T-cell (primary cell): ENCODE data around the gene EIPR1. TPM values are rescaled to one million over a fixed set of nuclear protein-coding genes. Genes with fewer than 3 reads are reported as not detected.

Source experiments
- ATAC-seq, 4 experiments: fragments of 200-7000 bp in 3 of 4; fragments of 150-1000 bp in 1 of 4; cut with Tn5 transposase; replicated peaks in 1 of 4; 1 replicate in 3 of 4; 2 replicates in 1 of 4; pipeline ENCODE4 v1.10.0; 2021; ENCODE audit warnings: moderate library complexity in 3 of 4, mild to moderate bottlenecking in 2 of 4, moderate number of reproducible peaks in 1 of 4
- CTCF ChIA-PET, 2 donors: fragments of 300-600 bp; sonication (Branson Sonifier 250); formaldehyde crosslinking; loops; one replicate each; lab custom pipeline; 2022; ENCODE audit warnings: antibody characterized with exemption in 2 of 2; lab: Charles Lee
- POLR2A ChIA-PET, 2 donors: fragments of 300-600 bp; sonication (Branson Sonifier 250); formaldehyde crosslinking; loops; one replicate each; lab custom pipeline; 2022; ENCODE audit warnings: antibody characterized with exemption in 2 of 2; lab: Charles Lee
- DNase-seq, 35 experiments: peaks; one replicate each; pipeline versions ENCODE4 v3.0.0 to v3.0.0-alpha.2; 2013 to 2023
- H3K27ac ChIP-seq: one replicate; pipeline ENCODE4 v1.5.1; 2013; ENCODE audit warnings: low read length
- H3K27me3 ChIP-seq, 2 experiments: replicated peaks in 1 of 2; 1 replicate in 1 of 2; 2 replicates in 1 of 2; pipeline versions ENCODE4 v1.6.1 to v1.7.0; 2013; ENCODE audit warnings: low read length in 1 of 2, mixed read lengths in 1 of 2; ENCODE audit not compliant: control insufficient read depth in 2 of 2, insufficient read depth in 2 of 2; ENCODE audit errors: extremely low read depth in 1 of 2
- H3K36me3 ChIP-seq, 2 donors: 1 replicate in 1 of 2; 2 replicates in 1 of 2; pipeline versions ENCODE4 v1.6.1 to v1.7.0; 2013; ENCODE audit warnings: low read length in 1 of 2; ENCODE audit not compliant: control insufficient read depth in 2 of 2, insufficient read depth in 1 of 2; ENCODE audit errors: extremely low read depth in 1 of 2
- H3K4me1 ChIP-seq, 2 experiments: 1 replicate in 1 of 2; 2 replicates in 1 of 2; pipeline versions ENCODE4 v1.6.1 to v1.7.0; 2013; ENCODE audit warnings: low read length in 2 of 2, mixed read lengths in 1 of 2; ENCODE audit not compliant: insufficient read depth in 2 of 2, control insufficient read depth in 1 of 2; ENCODE audit errors: extremely low read depth in 1 of 2
- H3K4me3 ChIP-seq, 2 donors: 1 replicate in 1 of 2; 2 replicates in 1 of 2; pipeline versions ENCODE4 v1.5.1 to v1.7.0; 2013; ENCODE audit warnings: mild to moderate bottlenecking in 2 of 2, low read length in 1 of 2, moderate library complexity in 1 of 2; ENCODE audit not compliant: control insufficient read depth in 1 of 2; ENCODE audit errors: extremely low read depth in 1 of 2
- H3K9me3 ChIP-seq: 2 replicates; pipeline ENCODE4 v1.7.0; 2013
- H3K27ac Mint-ChIP-seq, 2 donors: one replicate each; pipeline ENCODE4 v1.8.0; 2020 to 2021; ENCODE audit warnings: mild to moderate bottlenecking in 2 of 2, mixed read lengths in 2 of 2
- H3K27me3 Mint-ChIP-seq, 2 donors: one replicate each; pipeline ENCODE4 v1.8.0; 2021 to 2022; ENCODE audit warnings: mixed read lengths in 2 of 2
- H3K36me3 Mint-ChIP-seq: one replicate; pipeline ENCODE4 v1.8.0; 2021; ENCODE audit warnings: mixed read lengths
- H3K4me1 Mint-ChIP-seq, 3 donors: one replicate each; pipeline ENCODE4 v1.8.0; 2020 to 2022; ENCODE audit warnings: mixed read lengths in 3 of 3, mild to moderate bottlenecking in 1 of 3
- H3K4me3 Mint-ChIP-seq, 3 donors: one replicate each; pipeline ENCODE4 v1.8.0; 2020 to 2022; ENCODE audit warnings: mild to moderate bottlenecking in 3 of 3, mixed read lengths in 3 of 3, moderate library complexity in 3 of 3
- H3K9me3 Mint-ChIP-seq, 3 donors: one replicate each; pipeline ENCODE4 v1.8.0; 2020 to 2022; ENCODE audit warnings: mixed read lengths in 3 of 3
- WGBS: methylation state at CpG from one replicate; pipeline ENCODE4 v1.1.5; 2013; ENCODE audit warnings: missing lambda C conversion rate; ENCODE audit not compliant: insufficient coverage; 5-methylcytosine and 5-hydroxymethylcytosine counted together
- total RNA-seq, 35 experiments: library from RNA in 6 of 35; stranded (reverse) in 6 of 35; fragments of 120-200 nt in 1 of 35; gene quantifications; one replicate each; pipeline versions ENCODE4 v1.2.1 to v1.2.4 and lab custom pipeline; 2013 to 2026

Gene EIPR1
- total RNA-seq, 5 donors from 2014 or later (not counting 1 experiment from before 2014, with no cell fraction given) = 26.0 to 36.4 (median 27.8) TPM

DNA sequence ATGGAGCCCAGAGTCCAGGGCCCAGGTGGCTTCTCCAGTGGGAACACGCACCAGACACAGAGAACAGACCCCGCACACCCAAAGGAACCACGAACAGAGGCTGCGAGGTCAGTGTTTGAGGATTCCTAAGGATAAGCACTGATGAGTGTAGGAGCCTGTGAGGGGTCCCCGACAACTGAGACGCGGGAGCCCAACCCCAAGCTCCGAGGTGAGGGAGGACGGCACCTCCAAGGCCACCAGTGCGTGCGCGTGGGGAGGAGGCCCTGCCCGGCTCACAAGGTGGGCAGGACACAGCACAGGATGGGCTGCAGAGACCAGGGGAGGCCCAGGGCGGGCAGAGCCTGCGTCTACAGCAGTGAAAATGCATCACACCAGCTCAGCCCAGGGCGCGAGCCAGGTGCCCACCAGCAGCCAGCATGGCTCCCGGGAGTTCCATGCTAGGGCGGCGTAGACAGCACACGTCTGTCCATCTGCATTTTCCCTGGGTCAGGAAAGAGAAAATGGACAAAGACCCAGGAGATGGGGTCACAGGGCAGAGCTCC lies 189.1 kb downstream of the EIPR1 start:
- no peak for DNase-seq
- ChIA-PET POLR2A (no interaction called here), CTCF (no interaction called here)
- H3K36me3 Mint-ChIP-seq = peaks cover 45% of the 10 kb centered on the region
- H3K4me1 ChIP-seq = no peaks in the 10 kb centered on the region
- H3K27me3 Mint-ChIP-seq = no peaks in the 10 kb centered on the region
- no peaks in the 10 kb centered on the region for H3K27me3 ChIP-seq
- H3K9me3 ChIP-seq = no peaks in the 10 kb centered on the region
- peaks cover 18 to 43% of the 10 kb centered on the region in 2 donors for H3K36me3 ChIP-seq
- H3K9me3 Mint-ChIP-seq = no peaks in the 10 kb centered on the region
- 97% methylated on average over 20 of the region's 21 CpGs for WGBS
- H3K4me1 Mint-ChIP-seq = no peaks in the 10 kb centered on the region
- ATAC-seq = no peak
- H3K27ac Mint-ChIP-seq = no peak overlapping the region
- no peak overlapping the region for H3K27ac ChIP-seq
- H3K4me3 Mint-ChIP-seq = no peak overlapping the region
- no peak overlapping the region for H3K4me3 ChIP-seq

GRCh38 chr2:3187467-3187866 lies 190.2 kb downstream of the EIPR1 start:
- WGBS = 100% methylated on average over 1 of the region's 12 CpGs

DNA sequence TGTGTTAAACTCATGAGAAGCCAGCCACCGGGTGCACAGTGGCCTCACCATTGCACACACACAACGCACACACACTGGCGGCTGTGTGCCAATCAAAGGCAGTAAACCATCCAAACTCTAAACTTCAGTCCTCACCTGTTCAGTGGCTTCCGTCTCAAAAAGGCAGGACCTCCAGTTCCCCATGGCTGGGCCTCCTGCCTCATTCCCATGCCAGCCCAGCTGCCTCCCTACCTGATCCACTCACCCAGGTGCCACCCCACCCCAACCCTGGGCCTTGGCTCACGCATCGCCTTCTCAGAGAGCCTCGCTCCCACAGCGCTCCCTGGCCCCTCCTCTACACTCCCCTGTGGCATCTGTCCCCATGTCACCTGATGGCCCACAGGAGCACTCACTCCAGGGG lies 190.9 kb downstream of the EIPR1 start:
- Mint-ChIP-seq H3K9me3 (no peaks in the 10 kb centered on the region), H3K4me1 (no peaks in the 10 kb centered on the region), H3K36me3 (peaks cover 36% of the 10 kb centered on the region), H3K27ac (no peak overlapping the region), H3K27me3 (no peaks in the 10 kb centered on the region), H3K4me3 (no peak overlapping the region)
- H3K36me3 ChIP-seq = peaks cover 5 to 27% of the 10 kb centered on the region in 2 donors
- DNase-seq (no peak), ATAC-seq (no peak)
- H3K4me1 ChIP-seq = no peaks in the 10 kb centered on the region
- ChIA-PET CTCF (no interaction called here), POLR2A (no interaction called here)
- no peak overlapping the region for H3K27ac ChIP-seq
- no peak overlapping the region for H3K4me3 ChIP-seq
- no peaks in the 10 kb centered on the region for H3K9me3 ChIP-seq
- no peaks in the 10 kb centered on the region for H3K27me3 ChIP-seq
- WGBS = 99% methylated on average over 8 of the region's 8 CpGs

More at GRCh38 chr2:3187467-3187866, 190.2 kb downstream of the EIPR1 start:
- Histone ChIP-seq H3K9me3 (no peaks in the 10 kb centered on the region), H3K27ac (no peak overlapping the region), H3K27me3 (no peaks in the 10 kb centered on the region), H3K4me1 (no peaks in the 10 kb centered on the region), H3K4me3 (no peak overlapping the region), H3K36me3 (peaks cover 12 to 33% of the 10 kb centered on the region in 2 donors)
- H3K36me3 Mint-ChIP-seq = peaks cover 35% of the 10 kb centered on the region
- no peak overlapping the region for H3K27ac Mint-ChIP-seq
- POLR2A ChIA-PET = no interaction called here
- H3K9me3 Mint-ChIP-seq = no peaks in the 10 kb centered on the region
- no peak for DNase-seq
- no peaks in the 10 kb centered on the region for H3K4me1 Mint-ChIP-seq
- no peak overlapping the region for H3K4me3 Mint-ChIP-seq
- ATAC-seq = no peak
- H3K27me3 Mint-ChIP-seq = no peaks in the 10 kb centered on the region
- CTCF ChIA-PET = no interaction called here

DNA sequence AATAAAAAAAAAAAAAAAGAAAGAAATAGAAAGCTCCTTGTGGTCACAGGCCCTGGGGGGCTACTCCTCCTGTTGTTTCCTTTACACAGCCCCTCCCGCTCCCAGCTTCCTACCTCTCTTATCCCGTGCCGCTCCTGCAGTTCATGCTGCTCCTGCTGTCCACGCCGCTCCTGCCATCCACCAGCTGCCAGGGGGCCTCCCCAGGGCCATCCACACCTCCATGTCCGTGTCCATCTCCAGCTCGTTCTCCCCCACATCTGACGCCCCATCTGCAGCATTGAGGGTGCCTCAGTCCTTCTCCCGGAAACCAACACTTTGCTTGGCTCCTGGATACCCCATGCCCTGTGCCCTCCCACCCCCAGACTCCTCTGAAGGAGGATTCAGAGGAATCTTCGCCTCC lies 191.7 kb downstream of the EIPR1 start:
- H3K4me3 Mint-ChIP-seq = no peak overlapping the region
- H3K36me3 ChIP-seq = peaks cover 3 to 22% of the 10 kb centered on the region in 2 donors
- H3K4me3 ChIP-seq = no peak overlapping the region
- no peak overlapping the region for H3K27ac Mint-ChIP-seq
- no peak overlapping the region for H3K27ac ChIP-seq
- peaks cover 0 to under 1% (median 0%) of the 10 kb centered on the region in 3 donors for H3K4me1 Mint-ChIP-seq
- peaks cover 36% of the 10 kb centered on the region for H3K36me3 Mint-ChIP-seq
- no peaks in the 10 kb centered on the region for H3K9me3 ChIP-seq
- no peak for DNase-seq
- ATAC-seq = no peak
- no peaks in the 10 kb centered on the region for H3K27me3 ChIP-seq
- H3K27me3 Mint-ChIP-seq = no peaks in the 10 kb centered on the region
- H3K9me3 Mint-ChIP-seq = no peaks in the 10 kb centered on the region
- ChIA-PET CTCF (no interaction called here), POLR2A (no interaction called here)
- H3K4me1 ChIP-seq = no peaks in the 10 kb centered on the region
- 100% methylated on average over 7 of the region's 10 CpGs for WGBS

DNA sequence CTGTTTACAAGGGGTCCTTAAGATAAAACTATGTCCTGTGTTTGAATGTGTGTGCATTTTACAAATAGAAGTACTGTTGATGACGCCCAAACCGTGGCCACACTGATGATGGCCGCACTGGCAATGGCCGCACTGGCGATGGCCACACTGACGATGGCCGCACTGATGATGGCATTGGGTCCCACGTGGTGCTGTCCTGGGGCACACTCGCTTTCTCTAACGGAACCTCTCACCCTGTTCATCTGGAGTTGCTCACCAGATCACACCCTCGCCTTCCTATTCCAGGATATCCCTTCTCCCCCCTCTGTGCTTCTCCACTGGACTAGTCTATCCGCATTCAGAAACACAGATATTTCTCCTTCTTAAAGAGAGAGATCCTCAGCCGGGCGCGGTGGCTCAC lies 192.4 kb downstream of the EIPR1 start:
- Mint-ChIP-seq H3K27ac (no peak overlapping the region), H3K4me1 (peaks cover 0 to 7% (median 0%) of the 10 kb centered on the region in 3 donors), H3K27me3 (no peaks in the 10 kb centered on the region), H3K36me3 (peaks cover 30% of the 10 kb centered on the region), H3K4me3 (no peak overlapping the region), H3K9me3 (no peaks in the 10 kb centered on the region)
- no peak overlapping the region for H3K4me3 ChIP-seq
- no peaks in the 10 kb centered on the region for H3K27me3 ChIP-seq
- no peak for DNase-seq
- no peak overlapping the region for H3K27ac ChIP-seq
- H3K4me1 ChIP-seq = no peaks in the 10 kb centered on the region
- POLR2A ChIA-PET = no interaction called here
- peaks cover 0 to 18% of the 10 kb centered on the region in 2 donors for H3K36me3 ChIP-seq
- no peak for ATAC-seq
- H3K9me3 ChIP-seq = no peaks in the 10 kb centered on the region
- CTCF ChIA-PET = no interaction called here
- 88% methylated on average over 14 of the region's 15 CpGs for WGBS

- ChIA-PET POLR2A (no interaction called here), CTCF (no interaction called here)
- ATAC-seq (no peak), DNase-seq (no peak)
- Mint-ChIP-seq H3K36me3 (peaks cover 26% of the 10 kb centered on the region), H3K27ac (no peak overlapping the region), H3K27me3 (no peaks in the 10 kb centered on the region), H3K4me1 (peaks cover 0 to 7% (median 0%) of the 10 kb centered on the region in 3 donors), H3K4me3 (no peak overlapping the region), H3K9me3 (no peaks in the 10 kb centered on the region)
- Histone ChIP-seq H3K4me3 (no peak overlapping the region), H3K27me3 (no peaks in the 10 kb centered on the region), H3K27ac (no peak overlapping the region), H3K36me3 (peaks cover 0 to 10% of the 10 kb centered on the region in 2 donors), H3K4me1 (no peaks in the 10 kb centered on the region), H3K9me3 (no peaks in the 10 kb centered on the region)
- 98% methylated on average over 8 of the region's 11 CpGs for WGBS
Measured at GRCh38 chr2:3184167-3184566, 193.5 kb downstream of the EIPR1 start.

DNA sequence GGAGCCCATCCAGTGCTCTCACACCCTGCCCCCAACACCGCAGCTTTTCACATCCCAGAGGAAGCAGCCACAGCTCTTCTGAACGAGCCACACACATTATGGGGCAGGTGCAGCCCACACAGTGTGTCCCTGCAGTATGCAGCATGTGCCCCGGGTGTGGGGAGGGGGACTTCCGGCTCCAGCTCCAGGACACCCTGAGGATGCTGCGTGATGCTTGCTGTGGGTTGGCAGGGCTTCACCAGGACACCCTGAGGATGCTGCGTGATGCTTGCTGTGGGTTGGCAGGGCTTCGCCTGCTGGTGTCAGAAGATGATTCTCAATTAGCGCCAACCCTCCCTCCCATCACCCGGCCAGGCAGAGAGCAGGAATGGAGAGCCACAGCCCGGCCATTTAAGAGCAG lies 193.9 kb downstream of the EIPR1 start:
- ChIA-PET CTCF (no interaction called here), POLR2A (no interaction called here)
- Histone ChIP-seq H3K27me3 (no peaks in the 10 kb centered on the region), H3K9me3 (no peaks in the 10 kb centered on the region), H3K27ac (no peak overlapping the region), H3K36me3 (peaks cover 0 to 6% of the 10 kb centered on the region in 2 donors), H3K4me3 (no peak overlapping the region), H3K4me1 (no peaks in the 10 kb centered on the region)
- H3K4me3 Mint-ChIP-seq = no peak overlapping the region
- WGBS = 100% methylated on average over 2 of the region's 10 CpGs
- H3K36me3 Mint-ChIP-seq = peaks cover 22% of the 10 kb centered on the region
- peaks cover 0 to 7% (median 0%) of the 10 kb centered on the region in 3 donors for H3K4me1 Mint-ChIP-seq
- no peak overlapping the region for H3K27ac Mint-ChIP-seq
- no peak for DNase-seq
- no peaks in the 10 kb centered on the region for H3K27me3 Mint-ChIP-seq
- ATAC-seq = no peak
- H3K9me3 Mint-ChIP-seq = no peaks in the 10 kb centered on the region
